ENCODE measurements around the gene HDAC1.

The HDAC1 gene

DNA sequence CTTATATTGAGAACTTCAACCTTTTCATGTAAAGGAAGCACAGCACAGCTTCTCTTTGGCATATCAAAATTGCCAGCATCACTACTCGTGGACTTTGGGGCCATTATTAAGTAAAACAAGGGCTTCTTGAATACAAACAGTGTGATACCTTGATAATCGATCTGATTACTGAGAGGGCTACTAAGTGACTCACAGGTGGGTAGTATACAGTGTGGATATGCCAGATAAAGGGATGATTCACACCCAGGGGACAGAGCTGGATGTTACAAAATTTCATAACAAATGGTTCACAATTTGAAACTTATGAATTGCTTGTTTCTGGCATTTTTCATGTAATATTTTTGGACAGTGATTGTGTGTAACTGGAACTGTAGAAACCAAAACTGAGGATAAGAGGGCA is 15.4 kb downstream of the HDAC1 start:
- Histone ChIP-seq H4K20me1 (ENCODE audit: insufficient read depth) (no peaks in the 10 kb centered on the region), H3K4me1 (ENCODE audit: low read depth, poor library complexity, severe bottlenecking) (peaks cover 5% of the 10 kb centered on the region), H3K79me2 (ENCODE audit: insufficient read depth, low read depth) (peaks cover 67% of the 10 kb centered on the region), H3K27me3 (ENCODE audit: insufficient read depth, low read depth) (no peaks in the 10 kb centered on the region), H3K27ac (no peak overlapping the region), H3K4me2 (no peak overlapping the region), H3K9ac (no peak overlapping the region), H3K4me3 (IDR thresholded peaks at IDR 0.05; ENCODE audit: insufficient read depth, low read depth, low read length) (no peak overlapping the region), H2AFZ (ENCODE audit: low read depth) (no peak overlapping the region), H3K36me3 (ENCODE audit: insufficient read depth) (peaks cover 12% of the 10 kb centered on the region; the same call in 1 of the 2 replicates)
- TF ChIP-seq, protein P1, sequence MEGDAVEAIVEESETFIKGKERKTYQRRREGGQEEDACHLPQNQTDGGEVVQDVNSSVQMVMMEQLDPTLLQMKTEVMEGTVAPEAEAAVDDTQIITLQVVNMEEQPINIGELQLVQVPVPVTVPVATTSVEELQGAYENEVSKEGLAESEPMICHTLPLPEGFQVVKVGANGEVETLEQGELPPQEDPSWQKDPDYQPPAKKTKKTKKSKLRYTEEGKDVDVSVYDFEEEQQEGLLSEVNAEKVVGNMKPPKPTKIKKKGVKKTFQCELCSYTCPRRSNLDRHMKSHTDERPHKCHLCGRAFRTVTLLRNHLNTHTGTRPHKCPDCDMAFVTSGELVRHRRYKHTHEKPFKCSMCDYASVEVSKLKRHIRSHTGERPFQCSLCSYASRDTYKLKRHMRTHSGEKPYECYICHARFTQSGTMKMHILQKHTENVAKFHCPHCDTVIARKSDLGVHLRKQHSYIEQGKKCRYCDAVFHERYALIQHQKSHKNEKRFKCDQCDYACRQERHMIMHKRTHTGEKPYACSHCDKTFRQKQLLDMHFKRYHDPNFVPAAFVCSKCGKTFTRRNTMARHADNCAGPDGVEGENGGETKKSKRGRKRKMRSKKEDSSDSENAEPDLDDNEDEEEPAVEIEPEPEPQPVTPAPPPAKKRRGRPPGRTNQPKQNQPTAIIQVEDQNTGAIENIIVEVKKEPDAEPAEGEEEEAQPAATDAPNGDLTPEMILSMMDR (conservative IDR thresholded peaks at IDR 0.05; ENCODE audit: low read depth, low read length), result no peak

DNA sequence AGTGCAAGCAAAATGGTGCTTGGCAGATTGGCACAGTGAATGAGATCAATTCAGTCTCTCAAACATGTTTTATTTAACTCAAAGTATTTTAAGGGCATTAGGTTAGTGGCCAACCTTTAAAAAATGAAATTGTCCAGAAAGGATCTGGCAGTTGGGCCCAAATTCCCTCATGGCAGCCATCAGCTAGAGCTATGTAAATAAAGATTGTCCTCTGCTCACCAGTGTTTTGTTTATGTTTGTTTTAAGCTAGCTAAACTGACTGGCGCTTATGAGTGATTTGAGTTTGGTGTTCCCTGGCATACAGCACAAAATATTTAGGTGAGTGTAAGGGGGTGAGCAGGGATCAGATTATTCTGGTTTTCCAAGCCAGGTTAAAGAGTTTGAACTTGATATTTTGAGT is 18.1 kb downstream of the HDAC1 start:
- Histone ChIP-seq H2AFZ (ENCODE audit: low read depth) (no peak overlapping the region), H3K27me3 (ENCODE audit: insufficient read depth, low read depth) (no peaks in the 10 kb centered on the region), H4K20me1 (ENCODE audit: insufficient read depth) (no peaks in the 10 kb centered on the region), H3K4me1 (ENCODE audit: low read depth, poor library complexity, severe bottlenecking) (peaks cover 5% of the 10 kb centered on the region), H3K79me2 (ENCODE audit: insufficient read depth, low read depth) (peaks cover 76% of the 10 kb centered on the region), H3K36me3 (ENCODE audit: insufficient read depth) (peaks cover 5% of the 10 kb centered on the region; the same call in 1 of the 2 replicates), H3K9ac (no peak overlapping the region), H3K4me3 (IDR thresholded peaks at IDR 0.05; ENCODE audit: insufficient read depth, low read depth, low read length) (no peak overlapping the region), H3K27ac (no peak overlapping the region), H3K4me2 (no peak overlapping the region)
- TF ChIP-seq, protein P1 (conservative IDR thresholded peaks at IDR 0.05; ENCODE audit: low read depth, low read length), result no peak

DNA sequence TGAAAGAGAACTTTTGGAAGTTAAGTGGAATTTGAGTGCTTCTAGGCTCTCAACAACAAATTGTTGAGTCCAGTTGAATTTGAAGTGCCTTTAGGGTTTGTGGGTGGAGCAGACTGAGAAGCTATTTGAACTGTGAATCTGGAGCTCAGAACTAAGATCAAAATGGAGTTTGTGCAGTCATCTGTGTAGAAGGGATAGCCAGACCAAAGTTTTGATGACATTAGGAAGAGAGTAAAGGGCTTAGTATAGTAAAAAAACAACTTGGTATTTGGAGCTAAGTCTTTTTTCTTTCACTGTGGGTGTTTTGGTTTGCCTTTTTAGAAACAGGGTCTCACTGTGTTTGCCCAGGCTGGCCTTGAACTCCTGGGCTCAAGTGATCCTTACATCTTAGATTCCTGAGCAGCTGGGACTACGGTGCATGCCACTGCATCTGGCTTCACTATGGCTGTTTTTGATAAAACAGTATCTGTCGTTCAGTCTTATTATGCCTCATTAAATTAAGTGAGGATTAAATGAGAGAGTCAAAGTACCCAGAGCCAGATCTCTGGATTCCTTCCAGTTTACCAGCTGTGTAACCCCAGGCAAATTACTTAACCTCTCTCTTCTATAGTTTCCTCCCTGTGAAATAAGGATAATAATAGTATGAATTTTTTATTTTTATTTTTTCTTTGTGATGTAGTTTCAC is 20.0 kb downstream of the HDAC1 start:
- Histone ChIP-seq H3K27me3 (ENCODE audit: insufficient read depth, low read depth) (no peaks in the 10 kb centered on the region), H3K4me1 (ENCODE audit: low read depth, poor library complexity, severe bottlenecking) (peaks cover 5% of the 10 kb centered on the region), H4K20me1 (ENCODE audit: insufficient read depth) (no peaks in the 10 kb centered on the region), H3K27ac (no peak overlapping the region; the same call in 1 of the 2 replicates), H2AFZ (ENCODE audit: low read depth) (no peak overlapping the region), H3K9ac (no peak overlapping the region), H3K36me3 (ENCODE audit: insufficient read depth) (no peaks in the 10 kb centered on the region), H3K4me3 (IDR thresholded peaks at IDR 0.05; ENCODE audit: insufficient read depth, low read depth, low read length) (no peak overlapping the region), H3K4me2 (no peak overlapping the region), H3K79me2 (ENCODE audit: insufficient read depth, low read depth) (peaks cover 62% of the 10 kb centered on the region)
- TF ChIP-seq, protein P1 (conservative IDR thresholded peaks at IDR 0.05; ENCODE audit: low read depth, low read length), result no peak

DNA sequence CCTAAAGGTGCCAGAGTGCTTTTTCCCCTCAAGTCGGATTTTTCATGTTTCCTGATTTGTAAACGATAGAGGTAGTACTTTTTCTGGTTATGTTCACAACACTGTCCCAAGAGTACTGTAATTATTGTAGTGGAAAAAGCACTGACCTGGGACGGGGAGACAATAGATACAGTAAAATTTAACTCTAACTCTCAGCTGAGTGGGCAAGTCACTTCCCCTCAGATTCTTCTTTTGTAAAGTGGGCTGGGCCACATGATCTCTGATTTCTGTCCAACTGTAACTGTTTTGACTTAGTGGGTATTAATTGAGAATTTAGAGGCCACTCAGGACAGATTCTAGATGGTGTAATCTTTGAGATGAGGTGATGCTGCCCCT is 25.0 kb downstream of the HDAC1 start:
- Histone ChIP-seq H3K79me2 (ENCODE audit: insufficient read depth, low read depth) (peaks cover 26% of the 10 kb centered on the region; the same call in 1 of the 2 replicates), H2AFZ (ENCODE audit: low read depth) (no peak overlapping the region), H3K4me1 (ENCODE audit: low read depth, poor library complexity, severe bottlenecking) (peaks cover 8% of the 10 kb centered on the region), H3K4me3 (IDR thresholded peaks at IDR 0.05; ENCODE audit: insufficient read depth, low read depth, low read length) (no peak overlapping the region), H3K9ac (no peak overlapping the region), H3K4me2 (no peak overlapping the region), H3K27me3 (ENCODE audit: insufficient read depth, low read depth) (no peaks in the 10 kb centered on the region), H3K27ac (no peak overlapping the region), H4K20me1 (ENCODE audit: insufficient read depth) (no peaks in the 10 kb centered on the region), H3K36me3 (ENCODE audit: insufficient read depth) (no peaks in the 10 kb centered on the region)
- TF ChIP-seq, protein P1 (conservative IDR thresholded peaks at IDR 0.05; ENCODE audit: low read depth, low read length), result no peak

Measured in KMS-11 (cell line).